Motor neuron (in vitro differentiated cells): Measurements from ENCODE around the gene UCHL3. TPM values are rescaled to one million over a fixed set of nuclear protein-coding genes. Genes with fewer than 3 reads are reported as not detected.
A peak's percentile ranks its signal among the peaks of the same experiment; 100 is the strongest.

ENCODE experiments used
- ATAC-seq, 8 experiments: fragments of 200-7000 bp; cut with Tn5 transposase; replicated peaks in 6 of 8; 2 replicates each; pipeline ENCODE4 v1.8.0; 2021; ENCODE audit warnings: mild to moderate bottlenecking in 8 of 8, moderate library complexity in 8 of 8
- H3K27ac ChIP-seq, 2 donors: fragments of 250-450 bp; sonication (Bioruptor Pico); 2 replicates each; pipeline ENCODE4 v1.9.0; 2021; ENCODE audit warnings: antibody characterized with exemption in 2 of 2, mild to moderate bottlenecking in 2 of 2, moderate library complexity in 1 of 2
- H3K4me1 ChIP-seq, 2 donors: fragments of 250-450 bp; sonication (Bioruptor Pico); replicated peaks in 1 of 2; 2 replicates each; pipeline ENCODE4 v1.6.1; 2021; ENCODE audit warnings: antibody characterized with exemption in 2 of 2, mild to moderate bottlenecking in 2 of 2, moderate library complexity in 1 of 2
- H3K4me3 ChIP-seq, 5 donors: fragments of 250-450 bp; sonication (Bioruptor Pico); 2 replicates each; pipeline ENCODE4 v1.9.0; 2021; ENCODE audit warnings: antibody characterized with exemption in 5 of 5, mild to moderate bottlenecking in 5 of 5, moderate library complexity in 4 of 5
- WGBS, 10 experiments: fragments of 450-650 bp; shearing (Covaris generic); methylation state at CpG; one replicate each; pipeline ENCODE4 v1.0.0; 2022; 5-methylcytosine and 5-hydroxymethylcytosine counted together
- in situ Hi-C, 9 experiments: fragments of 400-800 bp; cut with MboI; loops; one replicate each; pipeline ENCODE4 v1.15.0; 2021; ENCODE audit warnings: low sequenced_read_pairs in 9 of 9, low pct_unique_long_range_greater_than_20kb in 2 of 9; ENCODE audit not compliant: unreplicated experiment in 9 of 9
- total RNA-seq, 8 experiments: library from RNA; unstranded; fragments of 300-600 nt; gene quantifications; 2 replicates each; pipeline versions ENCODE4 v1.2.3 to v1.2.4, GENCODE V29; 2022

Gene UCHL3
- total RNA-seq, result 10 to 100 TPM; 31.5 to 48.6 (median 44.5) TPM

GRCh38 chr13:75549262-75550158 lies at the start of gene UCHL3:
UCHL3 (plus strand) TSS chr13:75549791; CDS start chr13:75549821, 30 bp downstream.
- Histone ChIP-seq H3K27ac (peak within 1 kb of the TSS; percentile 93 to 98), H3K4me1 (peaks cover 6 to 7% of the 10 kb centered on the region in 2 donors), H3K4me3 (peak within 1 kb of the TSS; percentile 51 to 90 (median 83))
- in situ Hi-C loops, result no loop called here
- ATAC-seq, result peak; percentile 91 to 95 (median 94)
- 0 to 2% (median 0%) methylated on average over 2 to 33 of the region's 74 CpGs; no CpG with 5 or more reads in 1 of the 10 experiments for WGBS, 10 experiments

DNA sequence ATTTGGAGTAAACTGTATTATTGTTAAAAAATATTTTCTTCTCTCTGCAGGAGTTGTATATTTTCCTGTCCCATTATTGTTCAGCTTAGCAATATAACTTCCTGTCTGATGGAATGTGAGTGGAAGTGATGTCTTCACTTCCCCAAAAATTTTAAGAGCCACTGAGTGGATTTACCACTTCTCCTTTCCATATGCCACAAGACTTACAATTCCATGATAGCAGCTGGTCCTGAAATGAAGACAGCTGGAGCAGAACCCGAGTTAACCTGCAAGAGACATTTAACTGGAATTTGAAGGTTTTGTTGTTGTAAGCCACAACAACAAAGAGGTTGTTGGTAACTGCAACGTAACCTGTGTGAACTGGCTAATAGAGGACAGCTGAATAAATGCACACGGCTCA lies 44.3 kb upstream of the UCHL3 start:
- H3K4me3 ChIP-seq, result no peak overlapping the region
- in situ Hi-C loops, result no loop called here
- 47 to 100% (median 81%) methylated on average over 1 to 3 of the region's 3 CpGs; no CpG with 5 or more reads in 1 of the 10 experiments for WGBS, 10 experiments
- H3K27ac ChIP-seq, result no peak overlapping the region
- no peak for ATAC-seq
- no peaks in the 10 kb centered on the region for H3K4me1 ChIP-seq

- Histone ChIP-seq H3K4me3 (no peak overlapping the region), H3K4me1 (no peaks in the 10 kb centered on the region), H3K27ac (no peak overlapping the region)
- no peak for ATAC-seq
- in situ Hi-C loops, result no loop called here
- 67 to 100% (median 90%) methylated on average over 1 of the region's 1 CpG; no CpG with 5 or more reads in 3 of the 10 experiments for WGBS, 10 experiments
Measured at GRCh38 chr13:75506018-75506417, 43.6 kb upstream of the UCHL3 start.

GRCh38 chr13:75507027-75508001 lies 42.3 kb upstream of the UCHL3 start:
- H3K27ac ChIP-seq, result no peak overlapping the region
- no peaks in the 10 kb centered on the region for H3K4me1 ChIP-seq
- no peak overlapping the region for H3K4me3 ChIP-seq
- in situ Hi-C loops, result no loop called here
- ATAC-seq, result no peak
- WGBS, 10 experiments, result 67 to 100% (median 100%) methylated on average over 1 to 6 of the region's 10 CpGs; no CpG with 5 or more reads in 5 of the 10 experiments

- no peak overlapping the region for H3K4me3 ChIP-seq
- ATAC-seq, result no peak
- WGBS, 10 experiments, result 35 to 92% (median 80%) methylated on average over 1 to 2 of the region's 6 CpGs; no CpG with 5 or more reads in 5 of the 10 experiments
- H3K4me1 ChIP-seq, result no peaks in the 10 kb centered on the region
- in situ Hi-C loops, result no loop called here
- H3K27ac ChIP-seq, result no peak overlapping the region
Measured at GRCh38 chr13:75508002-75508548, 41.5 kb upstream of the UCHL3 start.

DNA sequence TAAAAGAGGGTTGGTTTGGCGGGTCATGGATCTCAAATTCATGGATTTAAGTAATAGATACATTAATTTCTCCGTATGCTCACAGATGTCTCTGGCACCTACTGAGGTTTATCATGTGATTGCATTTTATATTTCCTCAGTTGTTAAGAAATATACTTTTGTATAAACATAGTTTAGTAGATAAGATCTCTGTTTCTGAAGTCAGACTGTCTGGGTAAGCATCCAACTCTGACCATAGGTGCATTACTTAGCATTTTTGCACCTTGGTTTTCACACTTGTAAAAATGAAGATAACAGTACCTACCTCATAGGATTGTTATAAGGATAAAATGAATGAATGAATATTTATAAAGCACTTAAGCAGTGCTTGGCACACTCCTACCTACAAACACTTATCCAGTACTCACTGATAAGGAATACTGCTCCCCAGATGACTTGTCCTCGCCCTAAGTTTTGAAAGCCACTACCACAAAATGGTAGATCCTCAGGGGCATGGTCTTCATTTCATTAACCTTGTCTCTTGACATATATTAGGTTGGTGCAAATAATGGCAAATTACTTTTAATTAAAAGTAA lies 38.5 kb upstream of the UCHL3 start:
- no peak for ATAC-seq
- no peaks in the 10 kb centered on the region for H3K4me1 ChIP-seq
- no peak overlapping the region for H3K4me3 ChIP-seq
- WGBS, 10 experiments, result 33 to 100% (median 86%) methylated on average over 1 to 3 of the region's 3 CpGs
- in situ Hi-C loops, result no loop called here
- H3K27ac ChIP-seq, result no peak overlapping the region

DNA sequence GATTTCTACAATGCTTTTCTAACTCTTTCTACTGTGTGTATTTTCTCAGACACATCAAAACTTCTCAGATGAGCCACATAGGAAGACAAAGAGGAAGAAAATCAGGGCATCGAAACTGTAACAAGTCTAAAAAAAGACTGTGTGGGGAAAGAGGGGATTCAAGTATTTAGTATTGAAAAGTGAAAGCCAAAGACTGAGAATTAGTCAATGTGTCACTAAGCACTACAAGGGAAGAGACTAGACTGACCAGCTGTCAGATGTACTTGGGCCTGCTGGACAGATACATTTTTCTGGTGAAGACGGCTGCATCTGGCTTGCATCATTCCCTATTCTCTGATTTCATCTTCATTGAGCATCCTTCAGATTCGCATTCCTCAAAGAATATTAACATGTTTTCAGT lies 37.3 kb upstream of the UCHL3 start:
- Histone ChIP-seq H3K4me1 (no peaks in the 10 kb centered on the region), H3K4me3 (no peak overlapping the region), H3K27ac (no peak overlapping the region)
- no peak for ATAC-seq
- in situ Hi-C loops, result no loop called here
- 24 to 100% (median 62%) methylated on average over 1 to 3 of the region's 3 CpGs for WGBS, 10 experiments

DNA sequence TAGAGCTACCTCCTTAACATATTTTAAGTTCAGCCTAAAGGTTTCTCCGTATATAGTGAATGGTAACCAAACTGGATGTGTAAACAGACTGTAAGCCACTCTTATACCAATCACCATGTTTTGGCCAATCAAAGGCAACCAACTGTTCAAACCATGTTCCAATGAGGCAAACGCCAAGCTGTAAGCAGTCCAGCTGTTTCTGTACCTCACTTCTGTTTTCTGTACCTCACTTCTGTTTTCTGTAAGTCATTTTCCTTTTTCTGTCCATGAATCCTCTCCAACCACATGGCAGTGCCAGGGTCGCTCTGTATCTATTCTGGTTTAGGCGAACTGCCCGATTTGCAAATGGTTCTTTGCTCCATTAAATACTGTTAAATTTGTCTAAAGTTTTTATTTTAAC lies 36.3 kb upstream of the UCHL3 start:
- Histone ChIP-seq H3K4me1 (no peaks in the 10 kb centered on the region), H3K27ac (no peak overlapping the region), H3K4me3 (no peak overlapping the region)
- WGBS, 10 experiments, result 0 to 92% (median 84%) methylated on average over 1 to 5 of the region's 5 CpGs
- in situ Hi-C loops, result no loop called here
- ATAC-seq, result no peak

DNA sequence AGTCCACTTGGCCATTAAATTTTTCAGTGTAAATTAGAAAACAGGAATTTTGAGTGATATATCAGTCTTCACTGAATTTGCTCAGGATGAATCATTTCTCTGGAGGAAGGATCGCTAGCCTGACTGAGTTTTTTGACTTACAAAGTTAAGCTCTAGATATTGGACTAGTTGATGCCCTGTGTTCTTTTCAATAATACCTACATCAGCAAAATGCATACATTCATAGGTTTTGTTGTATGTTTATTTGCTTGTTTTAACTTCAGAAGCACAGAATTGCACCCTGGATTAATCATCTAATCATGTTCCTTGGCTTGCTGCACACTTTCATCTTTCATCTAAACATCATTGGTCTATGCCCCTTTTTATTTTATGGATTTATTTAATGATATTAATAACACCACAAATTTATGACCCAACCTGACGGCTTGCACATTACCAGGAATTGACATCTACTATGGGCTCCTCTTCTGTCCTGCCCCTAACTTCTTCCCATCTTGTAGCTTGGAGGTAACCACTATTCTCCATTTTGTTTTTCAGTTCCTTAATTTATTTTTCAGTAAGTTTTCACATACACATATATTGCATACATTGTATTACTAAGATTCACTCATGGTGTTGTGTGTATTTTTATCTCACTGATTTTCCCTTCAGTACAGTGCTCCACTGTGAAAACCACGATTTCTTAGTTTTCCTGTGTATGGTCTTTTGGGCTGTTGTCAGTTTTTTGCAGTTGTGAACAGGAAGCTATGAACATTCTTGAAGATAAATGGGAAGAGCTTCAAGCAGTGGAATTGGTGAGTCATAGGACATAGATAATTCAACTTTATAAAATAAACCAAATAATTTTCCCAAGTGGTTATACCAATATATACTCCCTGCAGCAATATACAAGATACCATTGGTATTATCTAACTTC lies 35.3 kb upstream of the UCHL3 start:
- no peak for ATAC-seq
- in situ Hi-C loops, result no loop called here
- no peak overlapping the region for H3K27ac ChIP-seq

GRCh38 chr13:75518439-75519088 lies 31.0 kb upstream of the UCHL3 start:
- Histone ChIP-seq H3K4me1 (no peaks in the 10 kb centered on the region), H3K27ac (no peak overlapping the region), H3K4me3 (no peak overlapping the region)
- ATAC-seq, result no peak
- WGBS, 10 experiments, result 80 to 95% methylated on average over 1 to 4 of the region's 30 CpGs; no CpG with 5 or more reads in 8 of the 10 experiments
- in situ Hi-C loops, result no loop called here

More for the DNA sequence above, 35.3 kb upstream of the UCHL3 start:
- Histone ChIP-seq H3K4me1 (no peaks in the 10 kb centered on the region), H3K4me3 (no peak overlapping the region)
- 35 to 100% (median 65%) methylated on average over 2 to 3 of the region's 3 CpGs; no CpG with 5 or more reads in 1 of the 10 experiments for WGBS, 10 experiments

- in situ Hi-C loops, result no loop called here
- WGBS, 10 experiments, result 67 to 96% (median 88%) methylated on average over 1 to 3 of the region's 3 CpGs; no CpG with 5 or more reads in 4 of the 10 experiments
- no peak for ATAC-seq
- H3K4me1 ChIP-seq, result no peaks in the 10 kb centered on the region
- no peak overlapping the region for H3K4me3 ChIP-seq
- no peak overlapping the region for H3K27ac ChIP-seq
Measured at GRCh38 chr13:75521956-75522355, 27.6 kb upstream of the UCHL3 start.
